GM12878 (cell line): ENCODE data around the gene DAGLA. TPM values are rescaled to one million over a fixed set of nuclear protein-coding genes. Genes with fewer than 3 reads are reported as not detected.

Experiments
- ATAC-seq: fragments of 200-7000 bp; cut with Tn5 transposase; 3 replicates; pipeline ENCODE4 v1.9.1; 2020; ENCODE audit warnings: mild to moderate bottlenecking, moderate library complexity
- BruUV-seq: library from RNA; stranded (reverse); fragments of 400-500 nt; replicated peaks from 2 replicates; lab custom pipeline; 2021; lab: Mats Ljungman, UMichigan
- CTCF ChIA-PET: fragments of 300-600 bp; sonication (Branson Sonifier 250); formaldehyde crosslinking; extraction: SDS; loops from one replicate; lab custom pipeline; 2021; ENCODE audit warnings: inconsistent platforms; lab: Yijun Ruan, JAX
- POLR2A ChIA-PET: fragments of 350-600 bp; formaldehyde crosslinking; extraction: SDS; loops from one replicate; lab custom pipeline; 2021; ENCODE audit warnings: inconsistent platforms; lab: Charles Lee
- RAD21 ChIA-PET: fragments of 300-600 bp; sonication (Branson Sonifier 250); formaldehyde crosslinking; loops from one replicate; lab custom pipeline; 2023; ENCODE audit warnings: antibody characterized with exemption; ENCODE audit not compliant: unreplicated experiment; lab: Charles Lee
- SMC1A ChIA-PET: fragments of 300-600 bp; sonication (Branson Sonifier 250); formaldehyde crosslinking; loops from one replicate; lab custom pipeline; 2023; ENCODE audit not compliant: unreplicated experiment, uncharacterized antibody; lab: Charles Lee
- DNase-seq: peaks from one replicate; pipeline ENCODE4 v3.0.0-alpha.2; 2011; ENCODE audit warnings: low read depth, low spot score
- FAIRE-seq: peaks from 3 replicates; lab custom pipeline; 2011; peaks lifted over from hg19 to GRCh38; lab: Jason Lieb, UNC
- H2AFZ ChIP-seq: 2 replicates; pipeline ENCODE4 v1.6.0; 2011; ENCODE audit warnings: low read depth, low read length, control low read depth; ENCODE audit not compliant: control insufficient read depth
- H3K27ac ChIP-seq: 2 replicates; pipeline ENCODE4 v1.5.1; 2011; ENCODE audit warnings: control low read depth; ENCODE audit not compliant: control insufficient read depth, insufficient read depth
- H3K27me3 ChIP-seq, 2 experiments: replicated peaks in 1 of 2; 2 replicates each; pipeline versions ENCODE4 v1.6.0 to v1.6.1; 2011; ENCODE audit warnings: low read length in 1 of 2; ENCODE audit not compliant: control insufficient read depth in 2 of 2, insufficient read depth in 2 of 2
- H3K36me3 ChIP-seq, 2 experiments: 2 replicates each; pipeline ENCODE4 v1.5.1; 2011; ENCODE audit warnings: low read length in 1 of 2; ENCODE audit not compliant: control insufficient read depth in 2 of 2, insufficient read depth in 2 of 2
- H3K4me1 ChIP-seq: 2 replicates; pipeline ENCODE4 v1.6.1; 2011; ENCODE audit warnings: mild to moderate bottlenecking, low read length, moderate library complexity, mixed read lengths; ENCODE audit not compliant: control insufficient read depth, insufficient read depth
- H3K4me2 ChIP-seq: 2 replicates; pipeline ENCODE4 v1.6.0; 2011; ENCODE audit warnings: control low read depth; ENCODE audit not compliant: control insufficient read depth, insufficient read depth
- H3K4me3 ChIP-seq: fragments of 200-600 bp; sonication (generic); 2 replicates; pipeline ENCODE4 v1.5.1; 2016
- H3K79me2 ChIP-seq: 2 replicates; pipeline ENCODE4 v1.6.0; 2011; ENCODE audit warnings: low read length; ENCODE audit not compliant: control insufficient read depth, insufficient read depth
- H3K9ac ChIP-seq: 2 replicates; pipeline ENCODE4 v1.8.0; 2011; ENCODE audit warnings: low read length, control low read depth, mixed read lengths; ENCODE audit not compliant: control insufficient read depth, insufficient read depth
- H3K9me3 ChIP-seq: replicated peaks from 3 replicates; pipeline ENCODE4 v1.5.1; 2011; ENCODE audit warnings: mild to moderate bottlenecking, low read length; ENCODE audit not compliant: control insufficient read depth, insufficient read depth
- H4K20me1 ChIP-seq: 2 replicates; pipeline ENCODE4 v1.6.0; 2011; ENCODE audit not compliant: control insufficient read depth, insufficient read depth
- BCL3 ChIP-seq: IDR thresholded peaks from 2 replicates; pipeline ENCODE4 v1.6.1; 2011; ENCODE audit warnings: borderline replicate concordance, low read depth, mild to moderate bottlenecking, moderate library complexity, low read length; ENCODE audit not compliant: insufficient read depth, poor library complexity, severe bottlenecking
- BMI1 ChIP-seq: fragments of 450-650 bp; IDR thresholded peaks from 2 replicates; pipeline ENCODE4 v1.6.1; 2016; ENCODE audit warnings: mild to moderate bottlenecking, moderate library complexity, borderline replicate concordance
- HDAC2 ChIP-seq: fragments of 200-600 bp; sonication (generic); IDR thresholded peaks from 2 replicates; pipeline ENCODE4 v1.6.1; 2017
- JUND ChIP-seq: IDR thresholded peaks from 2 replicates; pipeline ENCODE4 v1.6.1; 2012; ENCODE audit warnings: low read depth, mild to moderate bottlenecking, low read length, improper control_type of control experiment, moderate library complexity
- KAT2A ChIP-seq: conservative IDR thresholded peaks from 2 replicates; pipeline ENCODE4 v1.6.1; 2011; ENCODE audit warnings: low read depth, low read length; ENCODE audit not compliant: control insufficient read depth
- MTA2 ChIP-seq: fragments of 450-650 bp; IDR thresholded peaks from 2 replicates; pipeline ENCODE4 v1.6.1; 2016; ENCODE audit warnings: low read depth, mild to moderate bottlenecking, moderate library complexity
- NFXL1 ChIP-seq: fragments of 450-650 bp; IDR thresholded peaks from 2 replicates; pipeline ENCODE4 v1.6.1; 2017; ENCODE audit warnings: antibody characterized with exemption, mild to moderate bottlenecking, borderline replicate concordance
- PML ChIP-seq: IDR thresholded peaks from 2 replicates; pipeline ENCODE4 v1.6.1; 2012; ENCODE audit warnings: low read length, inconsistent platforms
- POLR2A ChIP-seq: IDR thresholded peaks from 2 replicates; pipeline ENCODE4 v1.6.1; 2011; ENCODE audit warnings: low read depth, mild to moderate bottlenecking, low read length
- POLR2AphosphoS5 ChIP-seq: IDR thresholded peaks from 2 replicates; pipeline ENCODE4 v1.6.1; 2011; ENCODE audit warnings: mild to moderate bottlenecking, low read length, inconsistent platforms
- SIX5 ChIP-seq: IDR thresholded peaks from 2 replicates; pipeline ENCODE4 v1.6.1; 2011; ENCODE audit warnings: mild to moderate bottlenecking, low read depth, low read length, moderate library complexity; ENCODE audit not compliant: severe bottlenecking
- SKIL ChIP-seq: fragments of 450-650 bp; IDR thresholded peaks from 2 replicates; pipeline ENCODE4 v1.6.1; 2017; ENCODE audit warnings: mild to moderate bottlenecking, low read depth, inconsistent platforms; ENCODE audit not compliant: poor library complexity, severe bottlenecking
- SMAD1 ChIP-seq: fragments of 450-650 bp; IDR thresholded peaks from 2 replicates; pipeline ENCODE4 v1.6.1; 2018; ENCODE audit warnings: mild to moderate bottlenecking, low read depth; ENCODE audit not compliant: partially characterized antibody
- SMARCA5 ChIP-seq: fragments of 450-650 bp; IDR thresholded peaks from 2 replicates; pipeline ENCODE4 v1.6.1; 2017; ENCODE audit warnings: mild to moderate bottlenecking
- SREBF1 ChIP-seq: IDR thresholded peaks from 2 replicates; pipeline ENCODE4 v1.6.1; 2012; ENCODE audit warnings: mild to moderate bottlenecking, low read length
- SREBF2 ChIP-seq: IDR thresholded peaks from 2 replicates; pipeline ENCODE4 v1.6.1; 2012; ENCODE audit warnings: mild to moderate bottlenecking, low read length
- STAT1 ChIP-seq: fragments of 450-650 bp; conservative IDR thresholded peaks from 2 replicates; pipeline ENCODE4 v1.6.1; 2014; ENCODE audit warnings: antibody characterized with exemption, mild to moderate bottlenecking
- TCF12 ChIP-seq: IDR thresholded peaks from 2 replicates; pipeline ENCODE4 v1.6.1; 2011; ENCODE audit warnings: low read depth, mild to moderate bottlenecking, low read length
- YY1 ChIP-seq: IDR thresholded peaks from 2 replicates; pipeline ENCODE4 v1.6.1; 2011; ENCODE audit warnings: low read depth, mild to moderate bottlenecking, low read length
- WGBS: methylation state at CpG from one replicate; pipeline ENCODE4 v1.1.6; 2016; ENCODE audit warnings: low lambda C conversion rate; ENCODE audit not compliant: insufficient replicate concordance, insufficient coverage; ENCODE audit errors: missing lambda C conversion rate; 5-methylcytosine and 5-hydroxymethylcytosine counted together
- in situ Hi-C: fragments of 300-500 bp; cut with MboI; formaldehyde crosslinking; loops from 9 replicates; pipeline ENCODE4 v1.14.3; 2018; ENCODE audit warnings: mixed read lengths
- intact Hi-C: fragments of 100-400 bp; cut with micrococcal nuclease; formaldehyde crosslinking; loops from one replicate; pipeline ENCODE4 v1.14.2; 2022; ENCODE audit not compliant: unreplicated experiment
- polyA plus RNA-seq, 11 experiments: library from polyadenylated mRNA; depleted of rRNA in 4 of 11; unstranded in 6 of 11; stranded (reverse) in 5 of 11; fragments of >200 nt; fragmentation: Nextera tagmentation in 4 of 11; fragmentation: Illumina TruSeq in 1 of 11; extraction: Ambion mirVana in 4 of 11; extraction: Trizol in 1 of 11; gene quantifications; 1 replicate in 1 of 11; 2 replicates in 10 of 11; pipeline versions ENCODE4 v1.2.1 to v1.2.3, GENCODE V29; 2011 to 2016; ENCODE audit warnings: inconsistent platforms in 2 of 11, missing spikeins in 2 of 11, low read depth in 1 of 11
- total RNA-seq, 4 experiments: library from RNA; depleted of rRNA in 3 of 4; stranded (reverse); fragments of >200 nt in 3 of 4; fragmentation: Illumina TruSeq in 1 of 4; extraction: Trizol in 1 of 4; gene quantifications; 2 replicates each; pipeline versions ENCODE4 v1.2.1 to v1.2.3, GENCODE V29; 2013 to 2021

Gene DAGLA
- total and polyA plus RNA-seq, 10 of the 15 experiments (the other 5 are each of a cell fraction or from before 2014, with no cell fraction given): 0.05 TPM; not detected in 9

GRCh38 chr11:61726775-61727174 is 46.6 kb downstream of the DAGLA start:
- H3K36me3 ChIP-seq: no peaks in the 10 kb centered on the region
- no TSS peak for BruUV-seq
- intact Hi-C loops (no loop called here), in situ Hi-C loops (no loop called here)
- SMC1A ChIA-PET: no interaction called here
- H3K9me3 ChIP-seq: no peaks in the 10 kb centered on the region
- RAD21 ChIA-PET: no interaction called here
- H3K4me2 ChIP-seq: no peak overlapping the region
- no peak overlapping the region for H2AFZ ChIP-seq
- H3K27me3 ChIP-seq: no peaks in the 10 kb centered on the region
- FAIRE-seq: no peak
- CTCF ChIA-PET: no interaction called here
- H4K20me1 ChIP-seq: no peaks in the 10 kb centered on the region
- H3K4me3 ChIP-seq: no peak overlapping the region
- no peaks in the 10 kb centered on the region for H3K4me1 ChIP-seq
- POLR2A ChIA-PET: no interaction called here
- H3K27ac ChIP-seq: no peak overlapping the region
- no peak overlapping the region for H3K9ac ChIP-seq
- no peaks in the 10 kb centered on the region for H3K79me2 ChIP-seq
- DNase-seq: no peak
- ATAC-seq: no peak
- TF ChIP-seq BMI1 (no peak), JUND (no peak), SREBF1 (no peak), BCL3 (no peak), SREBF2 (no peak), SKIL (no peak), SMAD1 (no peak), STAT1 (no peak), POLR2AphosphoS5 (no peak), POLR2A (no peak), MTA2 (no peak), YY1 (no peak), PML (no peak), SMARCA5 (no peak), KAT2A (no peak), NFXL1 (no peak), HDAC2 (no peak), SIX5 (no peak), TCF12 (no peak)
- 26% methylated on average over 13 of the region's 13 CpGs for WGBS
